ENCODE results near the gene SCLT1. TPM values are rescaled to one million over a fixed set of nuclear protein-coding genes. Genes with fewer than 3 reads are reported as not detected.

SCLT1 gene
- total RNA-seq, 1 experiment from 2014 or later: 13.3 TPM

- RAD21 ChIA-PET (ENCODE audit: low non-redundant PET in 1 of 2, low total read pairs in 2 of 2, uncharacterized antibody in 2 of 2, unreplicated experiment in 2 of 2): no interaction called here
- no TSS peak for BruUV-seq (replicated peaks)
- CTCF ChIA-PET: no interaction called here
- no peaks in the 10 kb centered on the region for H3K9me3 ChIP-seq (ENCODE audit: control insufficient read depth in 1 of 2, insufficient read depth in 1 of 2, low read depth in 1 of 2, low read length in 2 of 2)
- POLR2A ChIA-PET: no interaction called here
- no peak overlapping the region for H2AFZ ChIP-seq (ENCODE audit: low read depth, low read length, poor library complexity, severe bottlenecking)
- H3K4me3 ChIP-seq (replicated peaks in 1 of 2; ENCODE audit: low read depth in 1 of 2, low read length in 2 of 2): no peak overlapping the region
- H3K27ac ChIP-seq (ENCODE audit: low read depth, low read length): no peak overlapping the region
- no peak for TF ChIP-seq RAD21 (IDR thresholded peaks at IDR 0.05; ENCODE audit: low read depth)
- no peak for TF ChIP-seq SP1 (IDR thresholded peaks at IDR 0.05; ENCODE audit: low read depth)
- TF ChIP-seq ZBTB33 (IDR thresholded peaks at IDR 0.05; ENCODE audit: extremely low read depth, insufficient replicate concordance, low read length): no peak
- H3K4me2 ChIP-seq (ENCODE audit: low read length): no peak overlapping the region
- no peaks in the 10 kb centered on the region for H3K36me3 ChIP-seq (ENCODE audit: control insufficient read depth in 1 of 2, insufficient read depth in 2 of 2, low read length in 2 of 2)
- H4K20me1 ChIP-seq (ENCODE audit: insufficient read depth): no peaks in the 10 kb centered on the region
- no peak for DNase-seq (ENCODE audit: low read depth, low spot score)
- H3K9me2 ChIP-seq (ENCODE audit: insufficient read depth): no peaks in the 10 kb centered on the region
- no peaks in the 10 kb centered on the region for H3K79me2 ChIP-seq (ENCODE audit: insufficient read depth, low read length)
- intact Hi-C loops (cut with micrococcal nuclease): no loop called here
- H3K4me1 ChIP-seq (ENCODE audit: control insufficient read depth in 1 of 2, insufficient read depth in 2 of 2, low read length in 2 of 2): 0 out of 4 replicates have a peak, but pooled peaks cover 0 to 4% of the 10 kb centered on the region in 2 experiments
- no peak for ATAC-seq
- no peaks in the 10 kb centered on the region for H3K27me3 ChIP-seq (ENCODE audit: insufficient read depth, low read length)
- no peak overlapping the region for H3K9ac ChIP-seq (ENCODE audit: low read length)
Measured at GRCh38 chr4:128981377-128981776, 112.0 kb downstream of the SCLT1 start.

GRCh38 chr4:128980816-128981326, 112.5 kb downstream of the SCLT1 start:
- no peaks in the 10 kb centered on the region for H3K36me3 ChIP-seq (ENCODE audit: control insufficient read depth in 1 of 2, insufficient read depth in 2 of 2, low read length in 2 of 2)
- H3K4me2 ChIP-seq (ENCODE audit: low read length): no peak overlapping the region
- H3K9me2 ChIP-seq (ENCODE audit: insufficient read depth): no peaks in the 10 kb centered on the region
- 0 out of 4 replicates have a peak, but pooled peaks cover 0 to 4% of the 10 kb centered on the region in 2 experiments for H3K4me1 ChIP-seq (ENCODE audit: control insufficient read depth in 1 of 2, insufficient read depth in 2 of 2, low read length in 2 of 2)
- no peaks in the 10 kb centered on the region for H3K79me2 ChIP-seq (ENCODE audit: insufficient read depth, low read length)
- CTCF ChIA-PET: no interaction called here
- H4K20me1 ChIP-seq (ENCODE audit: insufficient read depth): no peaks in the 10 kb centered on the region
- no peaks in the 10 kb centered on the region for H3K9me3 ChIP-seq (ENCODE audit: control insufficient read depth in 1 of 2, insufficient read depth in 1 of 2, low read depth in 1 of 2, low read length in 2 of 2)
- H2AFZ ChIP-seq (ENCODE audit: low read depth, low read length, poor library complexity, severe bottlenecking): no peak overlapping the region
- TF ChIP-seq FOSL1 (IDR thresholded peaks at IDR 0.05; ENCODE audit: low read depth) (no peak), ZBTB33 (IDR thresholded peaks at IDR 0.05; ENCODE audit: extremely low read depth, insufficient replicate concordance, low read length) (no peak), ZNF274 (IDR thresholded peaks at IDR 0.05; ENCODE audit: low read depth, low read length) (no peak), ATF3 (IDR thresholded peaks at IDR 0.05) (no peak), EZH2 (IDR thresholded peaks at IDR 0.05) (no peak), ELF1 (IDR thresholded peaks at IDR 0.05; ENCODE audit: borderline replicate concordance, low read depth) (no peak), POLR2AphosphoS5 (IDR thresholded peaks at IDR 0.05; ENCODE audit: low read depth, low read length) (no peak), SRF (IDR thresholded peaks at IDR 0.05; ENCODE audit: low read depth) (no peak), TCF7L2 (IDR thresholded peaks at IDR 0.05; ENCODE audit: borderline replicate concordance, extremely low read depth, insufficient read depth, insufficient read length) (no peak), YY1 (IDR thresholded peaks at IDR 0.05; ENCODE audit: extremely low read depth, insufficient replicate concordance, low read depth, low read length) (no peak), JUND (IDR thresholded peaks at IDR 0.05) (no peak), SIN3A (IDR thresholded peaks at IDR 0.05; ENCODE audit: low read depth) (no peak), RAD21 (IDR thresholded peaks at IDR 0.05; ENCODE audit: low read depth) (no peak)
- H3K9ac ChIP-seq (ENCODE audit: low read length): no peak overlapping the region
- no peak overlapping the region for H3K4me3 ChIP-seq (replicated peaks in 1 of 2; ENCODE audit: low read depth in 1 of 2, low read length in 2 of 2)
- ATAC-seq: no peak
- H3K27me3 ChIP-seq (ENCODE audit: insufficient read depth, low read length): no peaks in the 10 kb centered on the region
- DNase-seq (ENCODE audit: low read depth, low spot score): no peak
- POLR2A ChIA-PET: no interaction called here
- H3K27ac ChIP-seq (ENCODE audit: low read depth, low read length): no peak overlapping the region
- BruUV-seq (replicated peaks): no TSS peak
- intact Hi-C loops (cut with micrococcal nuclease): no loop called here
- RAD21 ChIA-PET (ENCODE audit: low non-redundant PET in 1 of 2, low total read pairs in 2 of 2, uncharacterized antibody in 2 of 2, unreplicated experiment in 2 of 2): no interaction called here

Measured in HCT116 (cell line).